GM12864 (cell line): ENCODE data around the gene SOCS4.
"Not testable (repeated sequence)": the region's sequence is repeated elsewhere in the genome, so short reads cannot be mapped to it uniquely, and the experiment has no call there.

Experiments
- DNase-seq: peaks from one replicate; pipeline ENCODE4 v3.0.0-alpha.2; 2011; ENCODE audit warnings: low read depth
- H3K4me3 ChIP-seq: 2 replicates; pipeline ENCODE4 v1.5.1; 2011; ENCODE audit warnings: mild to moderate bottlenecking, low read depth, low read length, control low read depth
- CTCF ChIP-seq: IDR thresholded peaks from 2 replicates; pipeline ENCODE4 v1.5.1; 2011; ENCODE audit warnings: low read depth, mild to moderate bottlenecking, moderate library complexity, low read length, control low read depth, inconsistent platforms; ENCODE audit errors: missing control alignments

The SOCS4 gene

GRCh38 chr14:55057919-55058318 lies 30.9 kb downstream of the SOCS4 start:
- no peak for TF ChIP-seq CTCF
- H3K4me3 ChIP-seq: no peak overlapping the region
- DNase-seq: no peak

GRCh38 chr14:55059333-55059732 lies 32.3 kb downstream of the SOCS4 start:
- DNase-seq: no peak
- no peak overlapping the region for H3K4me3 ChIP-seq
- no peak for TF ChIP-seq CTCF

- no peak for DNase-seq
- TF ChIP-seq CTCF: no peak
Observed at GRCh38 chr14:55062517-55063351, 35.7 kb downstream of the SOCS4 start.

GRCh38 chr14:55064896-55065295 lies 37.9 kb downstream of the SOCS4 start:
- DNase-seq, H3K4me3 ChIP-seq: not testable (repeated sequence)

More at GRCh38 chr14:55062517-55063351, 35.7 kb downstream of the SOCS4 start:
- H3K4me3 ChIP-seq: no peak overlapping the region

- H3K4me3 ChIP-seq: no peak overlapping the region; the same call in 1 of the 2 replicates
- DNase-seq: no peak
- no peak for TF ChIP-seq CTCF
Observed at GRCh38 chr14:55065411-55065810, 38.4 kb downstream of the SOCS4 start.

- no peak for TF ChIP-seq CTCF
- no peak for DNase-seq
- H3K4me3 ChIP-seq: no peak overlapping the region
Observed at GRCh38 chr14:55066223-55066622, 39.2 kb downstream of the SOCS4 start.

- DNase-seq: no peak
- H3K4me3 ChIP-seq: no peak overlapping the region
- TF ChIP-seq CTCF: no peak
Observed at GRCh38 chr14:55070981-55071411, 44.0 kb downstream of the SOCS4 start.
